Cortex of kidney (tissue), 1 donor: ENCODE results near the gene ATXN7L1.
"Not testable (repeated sequence)": the region's sequence is repeated elsewhere in the genome, so short reads cannot be mapped to it uniquely, and the experiment has no call there.

Source experiments
- DNase-seq: peaks from one replicate; lab custom pipeline; 2025; lab: John Stamatoyannopoulos, UW

Gene ATXN7L1

DNA sequence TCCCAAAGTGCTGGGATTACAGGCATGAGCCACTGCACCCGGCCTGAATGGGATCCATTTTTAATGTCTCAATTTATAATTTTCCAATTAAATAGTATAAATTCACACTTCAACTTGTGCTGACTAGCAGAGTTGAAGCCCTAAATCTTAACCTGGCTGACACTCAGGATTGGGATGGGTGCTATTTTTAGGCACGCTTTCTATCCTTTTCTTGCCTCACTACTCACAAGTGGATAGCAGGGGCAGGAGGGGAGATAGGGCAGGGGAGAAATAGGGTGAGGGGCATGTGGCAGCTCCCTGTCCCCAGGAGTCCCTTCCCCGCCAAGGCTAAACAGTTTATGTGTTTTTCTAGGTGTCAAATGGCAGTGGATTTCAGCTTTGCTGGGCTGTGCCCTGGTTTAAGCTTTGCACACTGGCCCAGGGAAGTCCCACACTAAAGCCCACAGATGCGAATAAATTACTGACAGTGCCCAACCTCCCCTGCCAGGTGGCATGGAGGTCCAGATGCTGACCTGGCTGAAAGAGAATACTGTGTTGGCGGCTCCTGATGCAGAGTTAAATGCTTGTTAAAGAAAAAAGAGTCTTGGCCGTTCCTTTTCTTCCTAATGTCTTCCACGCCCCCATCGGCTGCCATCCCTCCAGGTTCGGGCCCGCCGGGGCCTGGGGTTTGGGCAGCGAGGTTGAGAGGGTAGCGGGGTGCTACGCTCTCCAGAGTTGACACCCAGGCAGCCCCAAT lies 259.0 kb downstream of the ATXN7L1 start:
- no peak for DNase-seq

DNA sequence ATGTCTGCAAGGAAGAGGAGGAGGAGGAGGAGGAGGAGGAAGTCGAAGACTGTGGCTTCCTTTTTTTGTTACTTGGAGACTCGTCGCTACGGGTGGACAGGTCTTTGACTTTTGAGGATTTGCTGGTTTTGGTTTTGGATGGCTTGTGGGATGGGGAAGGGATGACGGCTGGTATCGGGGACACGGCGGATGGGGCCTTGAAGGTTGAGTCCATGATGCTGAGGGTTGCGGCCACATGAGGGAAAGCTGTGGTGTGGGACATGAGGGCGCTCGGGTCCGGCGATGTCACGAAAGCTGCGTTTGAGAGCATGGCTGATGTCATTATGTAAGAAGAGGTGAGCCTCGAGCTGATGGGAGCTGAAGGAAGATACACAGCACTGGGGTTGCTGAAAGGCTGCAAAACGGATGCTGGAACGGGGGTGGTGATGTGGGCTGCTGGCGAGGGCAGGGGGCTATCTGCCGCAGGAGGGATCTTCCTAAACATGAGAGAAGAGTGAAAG lies 262.0 kb downstream of the ATXN7L1 start:
- DNase-seq = no peak

DNA sequence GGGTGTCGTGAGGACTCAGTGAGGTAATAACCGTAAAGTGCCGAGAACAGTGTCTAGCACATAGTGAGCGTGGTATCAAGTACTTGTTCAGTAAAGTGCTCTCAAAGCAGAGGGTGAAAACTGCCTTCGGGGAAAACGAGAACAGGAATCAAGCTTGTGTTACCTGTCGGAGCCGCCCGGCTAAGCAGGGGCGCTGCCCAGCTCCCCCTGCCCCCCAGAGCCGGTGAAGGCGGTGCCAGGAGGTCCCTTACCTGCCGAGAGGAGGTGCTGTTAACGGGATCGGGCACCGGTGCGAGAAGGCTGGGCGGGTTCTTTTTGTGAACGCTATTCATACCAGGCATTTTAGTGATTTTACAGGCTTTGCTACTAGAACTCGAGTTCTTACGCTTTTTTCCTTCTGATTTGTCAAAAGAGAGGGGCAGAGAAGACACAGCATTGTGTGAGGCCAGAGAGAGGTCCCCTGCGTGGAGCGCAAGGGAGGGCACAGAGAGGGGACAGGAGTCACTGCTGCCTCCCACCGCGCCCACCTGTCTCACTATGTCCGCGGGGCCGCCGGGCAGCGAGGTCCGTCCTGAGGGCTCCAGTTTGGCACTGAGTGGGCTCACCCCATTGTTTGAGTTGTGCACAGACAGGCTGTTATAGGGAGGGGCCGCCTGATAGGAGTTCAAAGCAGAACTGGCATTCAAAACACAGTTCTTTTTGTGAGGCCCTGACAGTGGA lies 262.6 kb downstream of the ATXN7L1 start:
- no peak for DNase-seq

DNA sequence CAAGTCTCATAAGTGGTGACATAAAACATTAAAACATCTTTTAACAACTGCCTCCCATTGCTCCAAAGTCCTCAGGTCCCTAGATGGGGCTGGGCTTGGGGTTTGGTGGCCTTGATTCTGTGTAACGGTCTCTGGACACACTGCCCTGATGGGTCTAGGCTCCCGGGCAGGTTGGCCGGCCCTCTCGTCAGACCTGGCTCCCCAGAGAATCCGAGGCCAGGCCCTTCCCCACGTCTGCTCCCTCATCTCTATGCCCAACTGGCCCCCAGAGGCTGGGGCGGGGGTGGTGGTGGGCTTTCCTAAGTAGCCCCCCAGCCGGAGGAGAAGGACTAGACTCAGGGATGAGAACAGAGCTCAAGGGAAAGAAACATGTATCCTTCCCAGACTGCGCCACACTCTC lies 263.6 kb downstream of the ATXN7L1 start:
- DNase-seq = no peak

DNA sequence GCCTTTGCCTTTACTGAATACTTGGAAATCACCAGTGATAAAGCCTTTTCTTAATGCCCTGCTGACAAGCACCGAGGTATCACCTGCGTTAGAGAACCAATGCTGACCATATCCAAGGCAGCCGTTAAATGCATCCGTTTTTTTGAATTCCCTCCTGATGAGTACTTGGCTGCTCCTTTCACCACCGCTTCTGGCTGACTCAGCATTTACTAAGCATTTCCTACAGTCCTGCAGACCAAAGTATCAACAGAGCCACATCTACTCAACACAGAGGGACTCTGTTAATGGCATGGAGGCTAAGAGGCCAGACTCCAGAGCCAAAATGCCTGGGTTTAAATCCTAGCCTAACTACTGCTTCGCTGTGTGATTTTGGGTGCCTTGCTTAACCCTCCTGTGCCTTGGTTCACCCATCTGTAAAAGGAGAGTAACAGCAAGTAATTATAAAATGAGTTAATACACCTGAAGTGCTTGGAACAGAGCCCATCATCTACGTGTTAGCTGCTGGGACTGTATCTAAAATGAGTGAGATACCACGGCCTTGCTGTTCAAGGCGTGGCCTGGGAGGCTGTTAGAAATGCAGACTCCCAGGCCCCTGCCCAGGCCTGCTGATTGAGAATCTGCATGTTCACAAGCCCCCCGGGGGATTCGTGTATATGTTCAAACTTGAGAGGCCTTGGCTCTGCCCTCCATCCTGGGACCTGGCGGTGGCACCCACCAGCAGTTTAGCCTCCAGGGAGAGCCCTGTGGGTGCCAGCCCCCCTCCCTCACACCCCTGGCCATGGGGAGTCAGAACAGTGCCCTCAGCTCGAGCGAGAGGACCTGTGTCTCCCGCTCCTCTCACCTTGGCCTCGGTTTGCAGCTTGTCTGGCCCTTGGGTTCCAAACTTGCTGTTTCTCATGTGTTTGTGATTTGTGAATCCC lies 264.3 kb downstream of the ATXN7L1 start:
- DNase-seq = no peak

GRCh38 chr7:105610165-105610930 lies 266.1 kb downstream of the ATXN7L1 start:
- no peak for DNase-seq

DNA sequence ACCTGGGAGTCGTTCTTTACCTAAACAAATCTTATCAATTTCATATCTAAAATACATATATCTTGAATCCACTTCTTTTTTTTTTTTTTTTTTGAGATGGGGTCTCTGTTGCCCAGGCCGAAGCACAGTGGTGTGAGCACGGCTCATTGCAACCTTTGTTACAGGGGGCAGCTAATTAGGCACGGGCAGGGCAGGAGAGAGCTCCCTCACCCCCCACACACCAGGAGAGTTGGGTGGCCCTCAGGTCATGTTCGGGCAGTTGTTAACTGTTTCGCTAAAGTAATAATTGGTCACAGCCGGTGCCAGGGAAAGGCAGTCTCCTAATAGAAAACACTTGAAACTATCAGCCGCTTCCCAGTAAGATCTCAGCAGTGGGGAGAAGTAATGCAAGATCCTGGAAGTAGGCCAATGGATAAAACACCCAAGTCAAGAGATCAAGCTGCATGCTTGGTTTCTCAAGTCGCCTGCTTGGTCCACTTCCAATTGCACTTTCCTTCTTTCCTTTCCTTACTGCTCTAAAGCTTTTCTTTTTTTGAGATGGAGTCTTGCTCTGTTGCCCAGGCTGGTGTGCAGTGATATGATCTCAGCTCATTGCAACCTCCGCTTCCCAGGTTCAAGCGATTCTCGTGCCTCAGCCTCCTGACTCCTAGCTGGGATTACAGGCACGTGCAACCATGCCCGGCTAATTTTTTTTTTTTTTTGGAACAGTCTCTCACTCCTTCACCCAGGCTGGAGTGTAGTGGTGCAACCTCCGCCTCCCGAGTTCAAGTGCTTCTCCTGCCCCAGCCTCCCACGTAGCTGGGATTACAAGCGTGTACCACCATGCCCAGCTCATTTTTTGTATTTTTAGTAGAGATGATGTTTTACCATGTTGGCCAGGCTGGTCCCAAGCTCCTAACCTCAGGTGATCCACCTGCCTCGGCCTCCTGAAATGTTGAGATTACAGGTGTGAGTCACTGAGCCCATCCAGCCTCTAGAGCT lies 273.8 kb downstream of the ATXN7L1 start:
- no peak for DNase-seq

DNA sequence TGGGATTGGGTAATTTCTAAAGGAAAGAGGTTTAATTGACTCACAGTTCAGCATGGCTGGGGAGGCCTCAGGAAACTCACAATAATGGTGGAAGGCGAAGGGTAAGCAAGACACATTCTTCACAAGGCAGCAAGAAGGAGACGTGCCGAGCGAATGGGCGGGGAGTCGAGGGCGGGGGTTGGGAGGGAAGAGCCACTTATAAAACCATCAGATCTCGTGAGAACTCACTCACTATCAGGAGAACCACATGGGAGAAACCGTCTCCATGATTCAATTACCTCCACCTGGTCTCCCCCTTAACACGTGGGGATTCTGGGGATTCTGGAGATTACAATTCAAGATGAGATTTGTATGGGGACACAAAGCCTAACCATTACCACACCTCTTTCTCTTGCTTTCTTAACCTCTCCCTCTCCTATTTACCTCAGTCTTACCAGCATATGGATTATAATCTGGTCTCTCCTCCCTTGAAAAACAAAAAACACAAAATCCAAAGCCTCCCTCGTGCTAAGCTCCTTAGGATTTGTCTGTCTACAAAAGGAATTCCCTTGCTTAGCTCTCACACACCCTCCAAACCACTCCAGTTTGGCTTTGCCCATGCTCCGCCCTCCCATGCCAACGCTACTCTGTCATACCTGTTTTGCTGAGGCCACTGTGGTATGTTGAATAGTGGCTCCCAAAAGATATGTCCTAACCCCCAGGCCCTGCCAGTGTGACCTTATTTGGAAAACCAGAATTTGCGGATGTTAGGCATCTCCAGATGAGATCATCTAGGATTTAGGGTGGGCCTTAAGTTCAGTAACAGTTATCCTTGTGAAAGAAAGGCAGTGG lies 275.5 kb downstream of the ATXN7L1 start:
- DNase-seq = no peak

DNA sequence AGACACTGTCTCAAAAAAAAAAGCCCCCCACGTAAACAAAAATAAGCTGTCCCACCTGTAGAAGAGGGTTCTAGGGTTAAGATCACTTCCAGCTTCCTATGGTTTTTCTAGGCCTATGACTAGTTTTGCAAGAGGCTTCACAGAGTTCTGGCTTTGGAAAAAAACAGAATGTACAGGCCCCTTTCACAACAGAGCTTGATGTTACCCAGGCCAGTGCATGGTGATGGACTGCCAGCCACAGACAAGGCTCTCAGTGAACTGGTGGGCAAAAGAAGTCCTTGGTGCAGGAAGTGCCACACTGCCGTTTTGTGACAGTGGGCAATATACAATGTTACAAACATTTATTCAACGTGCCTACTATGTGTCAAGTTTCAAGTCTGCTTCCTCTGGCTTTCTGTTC lies 276.8 kb downstream of the ATXN7L1 start:
- DNase-seq = no peak

GRCh38 chr7:105599080-105599479 lies 277.3 kb downstream of the ATXN7L1 start:
- DNase-seq = not testable (repeated sequence)

DNA sequence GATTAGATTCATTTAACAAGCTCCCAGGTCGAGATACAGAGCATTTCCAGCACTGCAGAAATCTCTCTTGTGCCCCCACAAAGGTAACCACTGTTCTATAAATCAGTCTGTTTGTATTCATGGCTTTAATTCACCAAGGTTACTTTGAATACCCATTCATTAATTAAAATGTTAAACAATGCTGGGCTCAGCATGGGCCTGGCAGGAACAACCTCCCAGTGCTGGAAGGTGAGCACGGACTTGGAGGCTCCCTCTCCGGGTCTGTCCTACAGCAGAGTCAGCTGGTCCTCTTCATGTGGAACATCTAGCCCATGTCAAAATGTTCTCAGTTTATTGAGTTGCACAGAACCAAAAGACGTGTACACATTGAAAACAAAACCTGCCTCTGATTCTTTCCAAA lies 279.5 kb downstream of the ATXN7L1 start:
- DNase-seq = no peak

- DNase-seq = no peak
These were observed 282.4 kb downstream of the ATXN7L1 start for GRCh38 chr7:105594034-105594433.

GRCh38 chr7:105591522-105591921 lies 284.9 kb downstream of the ATXN7L1 start:
- DNase-seq = no peak

DNA sequence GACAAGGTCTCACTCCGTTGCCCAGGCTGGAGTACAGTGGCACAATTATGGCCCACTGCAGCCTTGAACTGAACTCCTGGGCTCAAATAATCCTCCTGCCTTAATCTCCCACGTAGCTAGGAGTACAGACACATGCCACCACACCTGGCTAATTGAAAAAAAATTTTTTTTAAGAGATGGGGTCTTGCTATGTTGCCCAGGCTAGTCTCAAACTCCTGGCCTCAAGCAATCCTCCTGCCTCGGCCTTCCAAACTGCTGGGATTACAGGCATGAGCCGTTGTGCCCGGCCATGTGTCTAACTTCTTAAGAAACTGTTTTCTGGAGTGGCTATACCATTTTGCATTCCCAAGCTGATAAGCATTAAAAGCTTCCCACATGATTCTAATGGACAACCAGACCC lies 285.6 kb downstream of the ATXN7L1 start:
- DNase-seq = no peak

DNA sequence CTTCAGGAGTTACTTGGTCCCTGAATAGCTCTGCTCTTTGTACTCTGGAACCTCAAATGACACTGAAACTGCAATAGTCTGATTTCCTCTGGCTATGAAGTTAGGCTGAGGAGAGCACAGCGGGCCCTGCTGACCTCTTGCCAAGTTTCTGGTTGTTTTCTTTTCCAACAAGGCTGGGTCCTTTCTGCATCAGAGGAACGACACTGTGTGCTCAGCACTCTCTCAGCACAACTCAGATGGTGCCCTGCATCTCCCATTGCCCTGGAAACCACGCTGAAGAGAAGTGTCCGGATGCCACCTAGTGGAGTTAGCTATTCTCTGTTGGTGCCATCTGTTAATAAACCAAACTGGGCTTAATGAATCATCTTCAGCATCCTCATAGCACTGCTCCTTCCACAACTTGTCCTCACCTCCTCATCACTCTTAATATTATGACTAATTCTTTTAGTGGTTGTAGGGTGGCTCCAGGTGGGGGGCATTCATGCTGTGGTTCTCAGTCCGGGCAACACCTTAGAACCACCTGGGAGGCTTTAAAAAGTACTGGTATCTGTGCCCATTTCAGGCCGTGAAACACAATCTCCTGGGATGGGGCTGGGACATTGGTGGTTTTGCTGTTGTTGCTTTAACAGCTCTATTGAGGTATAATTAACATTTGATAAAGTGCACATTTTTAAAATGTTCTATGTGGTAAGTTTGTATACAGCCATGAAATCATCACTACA lies 286.9 kb downstream of the ATXN7L1 start:
- DNase-seq = no peak

GRCh38 chr7:105587909-105588635 lies 288.3 kb downstream of the ATXN7L1 start:
- no peak for DNase-seq

DNA sequence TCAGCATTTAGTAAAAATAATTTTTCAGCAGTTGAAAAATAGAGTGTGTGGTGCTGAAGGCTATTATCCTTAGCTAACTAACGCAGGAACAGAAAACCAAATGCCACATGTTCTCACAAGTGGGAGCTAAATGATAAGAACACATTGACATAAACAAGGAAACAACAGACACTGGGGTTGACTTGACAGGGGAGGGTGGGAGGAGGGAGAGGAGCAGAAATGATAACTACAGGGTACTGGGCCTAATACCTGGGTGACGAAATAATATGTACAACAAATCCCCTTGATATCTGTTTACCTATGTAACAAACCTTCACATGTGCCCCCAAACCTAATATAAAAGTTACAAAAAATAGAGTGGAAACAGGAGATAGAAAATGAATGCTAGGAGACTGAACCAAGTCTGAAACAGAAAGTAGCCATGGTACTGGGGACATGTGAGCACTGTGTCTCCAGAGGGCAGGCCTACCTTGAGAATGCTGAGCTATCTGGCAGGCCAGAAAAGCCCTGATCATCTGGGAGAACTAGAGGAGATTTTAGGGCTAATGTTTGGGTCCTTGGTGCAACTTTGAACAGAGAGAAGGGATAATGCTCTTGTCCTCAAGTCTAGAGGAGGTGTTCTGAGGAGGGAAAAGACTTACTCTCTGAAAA lies 290.4 kb downstream of the ATXN7L1 start:
- no peak for DNase-seq

DNA sequence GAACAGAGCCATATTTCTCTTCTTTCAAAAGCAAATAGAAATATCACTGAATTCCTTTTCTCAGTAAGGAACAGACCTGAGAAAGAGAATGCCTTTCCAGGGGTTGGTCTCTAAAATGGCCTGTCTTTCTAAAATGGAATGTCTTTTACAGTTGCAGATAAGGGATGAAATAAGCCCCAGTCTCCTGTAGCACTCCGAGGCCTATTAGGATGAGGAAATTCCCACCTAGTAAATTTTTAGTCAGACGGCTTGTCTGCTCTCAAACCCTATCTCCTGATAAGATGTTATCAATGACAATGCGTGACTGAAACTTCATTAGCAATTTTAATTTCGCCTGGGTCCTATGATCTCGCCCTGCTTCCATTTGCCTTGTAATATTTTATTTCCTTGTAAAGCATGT lies 292.2 kb downstream of the ATXN7L1 start:
- no peak for DNase-seq
